Stimulated activated CD8-positive, alpha-beta memory T cell treated with anti-CD3 and anti-CD28 coated beads, Interleukin-15, amount 100 ng/mL, for 4 hours (primary cell): ENCODE data around the gene MED13L.

Source experiments
- DNase-seq, 2 donors: peaks; one replicate each; pipeline ENCODE4 v3.0.0-alpha.2; 2020; ENCODE audit warnings: low read depth in 2 of 2

The MED13L gene

DNA sequence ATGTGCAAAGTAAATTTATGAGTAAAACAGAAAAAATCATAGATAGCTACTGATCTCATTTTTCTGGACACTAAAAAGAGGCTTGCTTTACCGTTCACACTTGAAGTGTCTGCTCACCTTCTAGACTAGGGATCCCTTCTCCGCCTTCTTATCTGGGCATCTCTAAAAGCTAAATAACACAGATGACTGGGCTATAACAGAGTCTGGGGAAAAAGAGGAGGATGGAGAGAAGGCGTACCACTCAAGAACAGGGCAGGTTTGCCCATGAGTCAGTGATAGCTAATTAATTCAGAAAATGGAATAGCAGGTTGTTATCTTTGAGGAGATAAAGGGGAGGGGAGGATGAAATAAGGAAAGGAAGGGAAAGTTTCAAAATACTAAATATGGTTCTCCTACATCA lies 185.3 kb downstream of the MED13L start:
- DNase-seq = no peak

DNA sequence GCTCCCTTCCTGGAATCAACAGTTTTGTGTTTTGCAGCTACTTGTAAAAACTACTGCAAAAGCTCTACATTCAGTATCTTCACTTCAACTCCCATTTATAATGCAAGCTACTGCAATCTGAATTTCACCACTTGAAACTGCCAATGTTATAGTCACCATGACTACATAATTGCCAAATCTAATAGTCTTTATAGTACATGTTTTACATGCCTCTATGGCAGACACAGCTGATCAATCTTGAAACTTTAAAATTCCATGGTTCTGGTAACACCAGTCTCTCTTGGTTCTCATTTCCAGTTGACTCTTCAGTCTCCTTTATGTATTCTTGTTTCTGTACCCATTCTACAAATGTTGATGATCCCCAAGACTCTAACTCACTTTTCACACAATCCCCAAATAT lies 185.9 kb downstream of the MED13L start:
- no peak for DNase-seq

DNA sequence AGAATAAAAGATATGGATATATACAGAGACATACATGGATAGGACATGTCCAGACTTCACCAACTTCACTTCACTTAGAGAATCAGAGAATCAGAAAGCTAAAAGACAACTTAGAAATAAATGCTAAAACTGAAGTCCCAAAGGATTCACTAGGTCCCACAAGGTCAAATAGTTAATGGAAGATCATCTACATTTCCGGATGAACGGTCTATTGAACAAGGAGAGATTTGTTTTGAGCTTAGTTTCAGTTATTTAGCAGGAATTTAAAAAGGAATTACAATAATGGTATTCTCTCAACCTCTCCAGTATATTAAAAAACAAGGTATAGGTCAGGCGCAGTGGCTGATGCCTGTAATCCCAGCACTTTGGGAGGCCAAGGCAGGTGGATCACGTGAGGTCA lies 187.0 kb downstream of the MED13L start:
- DNase-seq = no peak

DNA sequence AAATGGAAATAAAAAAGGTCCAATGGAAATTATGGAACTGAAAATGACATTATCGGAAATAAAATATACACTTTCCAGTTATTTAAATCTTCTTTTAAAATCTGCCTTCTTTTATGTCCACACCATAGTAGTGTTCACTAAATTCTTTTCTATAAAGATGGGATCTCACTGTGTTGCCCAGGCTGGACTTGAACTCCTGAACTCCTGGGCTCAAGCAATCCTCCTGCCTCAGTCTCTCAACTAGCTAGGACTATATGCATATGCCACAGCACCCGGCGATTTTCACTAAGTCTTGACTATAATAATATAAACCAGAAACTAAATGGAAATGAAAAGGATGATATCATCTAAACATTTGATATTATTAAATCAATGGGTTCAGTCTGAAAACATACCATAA lies 188.4 kb downstream of the MED13L start:
- no peak for DNase-seq

DNA sequence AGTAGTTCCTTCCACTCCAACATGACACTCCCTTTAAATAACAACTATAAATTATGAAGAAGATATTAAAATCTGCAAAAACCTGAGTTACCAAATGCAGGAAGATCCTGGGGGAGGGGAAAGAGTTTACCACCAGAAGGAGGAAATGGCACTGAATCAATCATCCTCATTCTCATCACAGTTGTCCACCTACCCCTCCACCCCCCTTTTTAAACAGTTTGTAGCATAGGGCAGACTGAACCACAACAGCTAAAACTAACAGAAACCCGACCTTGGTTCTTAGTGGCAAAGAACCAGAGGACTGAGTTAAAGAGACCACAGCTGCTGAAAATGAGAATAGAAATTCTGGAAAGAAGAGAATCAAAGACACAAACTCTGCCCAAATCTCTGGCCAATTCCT lies 189.5 kb downstream of the MED13L start:
- no peak for DNase-seq

DNA sequence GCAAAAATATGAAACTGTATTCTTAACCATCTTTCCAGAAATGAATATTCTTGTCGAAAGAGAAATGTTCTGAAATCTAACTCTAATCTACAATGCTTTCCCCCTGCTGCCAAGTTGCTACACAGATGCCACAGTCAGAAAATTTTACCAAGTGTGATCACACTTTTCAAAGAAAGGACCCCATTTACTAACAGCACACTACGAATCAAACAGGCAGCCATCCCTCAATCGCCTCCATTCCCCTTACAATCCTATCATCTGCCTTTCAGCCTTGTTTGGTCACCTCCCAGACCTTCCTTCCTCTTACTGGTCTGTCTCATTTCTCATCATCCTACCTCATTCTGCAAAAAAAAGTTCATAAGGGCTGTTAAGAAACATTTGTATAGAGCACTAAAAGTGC lies 190.1 kb downstream of the MED13L start:
- DNase-seq = no peak

DNA sequence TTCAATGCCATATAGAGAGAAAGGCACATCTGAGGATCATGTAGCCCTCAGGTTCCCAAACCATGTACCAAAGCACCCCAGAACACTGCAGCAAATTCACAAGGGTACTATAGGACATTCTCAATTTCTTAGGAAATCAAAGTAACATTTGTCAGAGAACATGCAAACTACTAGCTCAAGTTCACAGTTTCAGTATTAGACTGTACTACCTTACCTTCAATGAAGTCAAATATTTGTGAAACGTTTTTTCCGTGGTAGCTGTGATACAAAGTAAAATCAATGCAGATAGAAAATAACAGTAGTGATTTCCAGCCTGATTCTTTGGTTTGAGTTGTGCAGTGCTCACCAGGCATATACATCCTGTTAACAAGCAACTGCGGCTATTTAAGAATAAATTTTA lies 197.1 kb downstream of the MED13L start:
- DNase-seq = no peak

DNA sequence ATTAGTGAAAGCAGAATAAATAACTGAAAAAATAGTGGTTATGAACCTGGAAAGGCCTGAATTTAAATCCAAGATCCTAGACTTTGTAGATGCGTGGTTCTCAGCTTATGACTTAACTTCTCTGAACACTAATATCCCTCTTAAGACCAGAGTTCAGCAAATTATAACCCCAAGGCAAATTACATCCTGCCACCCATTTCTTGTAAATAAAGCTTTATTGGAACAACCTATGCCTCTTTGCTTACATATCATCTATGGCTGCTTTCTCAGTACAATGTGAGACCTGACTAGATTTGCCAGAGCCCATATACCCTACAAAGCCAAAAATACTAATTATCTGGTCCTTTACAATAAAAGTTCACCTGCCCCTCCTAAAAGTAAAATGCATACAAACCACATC lies 199.1 kb downstream of the MED13L start:
- no peak for DNase-seq

DNA sequence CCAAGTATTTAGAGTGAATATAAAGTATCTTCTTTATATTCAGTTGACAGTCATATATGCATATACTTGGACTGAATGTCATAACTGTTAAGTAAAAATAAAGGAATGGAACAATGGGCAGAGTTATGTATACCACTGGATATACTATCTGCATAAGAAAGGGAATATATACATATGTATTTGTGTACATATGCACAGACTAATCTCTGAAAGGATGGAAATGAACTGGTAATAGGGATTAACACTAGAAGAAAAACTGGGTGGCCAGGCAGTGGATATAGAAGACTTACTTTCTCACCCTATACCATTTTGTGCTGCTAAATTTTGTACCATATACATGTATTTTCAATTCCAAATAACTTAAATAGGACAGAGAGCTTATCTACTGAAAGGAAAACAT lies 200.1 kb downstream of the MED13L start:
- DNase-seq = no peak

DNA sequence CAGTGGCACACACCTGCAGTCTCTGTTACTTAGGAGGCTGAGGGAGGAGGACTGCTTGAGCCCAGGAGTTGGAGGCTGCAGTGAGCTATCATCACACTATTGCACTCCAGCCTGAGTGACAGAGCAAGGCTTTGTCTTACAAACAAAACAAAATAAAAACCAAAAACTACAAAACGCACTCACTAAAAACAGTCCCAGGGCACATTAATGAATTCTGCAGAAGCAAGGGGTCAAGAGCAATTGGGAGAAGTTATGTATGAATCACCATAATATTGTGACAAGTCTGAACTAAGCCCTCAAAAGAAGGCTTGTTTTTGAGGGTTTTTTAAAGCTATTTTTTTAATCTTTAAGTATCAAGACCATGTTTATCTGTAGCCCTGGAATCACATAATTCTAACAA lies 201.1 kb downstream of the MED13L start:
- no peak for DNase-seq

DNA sequence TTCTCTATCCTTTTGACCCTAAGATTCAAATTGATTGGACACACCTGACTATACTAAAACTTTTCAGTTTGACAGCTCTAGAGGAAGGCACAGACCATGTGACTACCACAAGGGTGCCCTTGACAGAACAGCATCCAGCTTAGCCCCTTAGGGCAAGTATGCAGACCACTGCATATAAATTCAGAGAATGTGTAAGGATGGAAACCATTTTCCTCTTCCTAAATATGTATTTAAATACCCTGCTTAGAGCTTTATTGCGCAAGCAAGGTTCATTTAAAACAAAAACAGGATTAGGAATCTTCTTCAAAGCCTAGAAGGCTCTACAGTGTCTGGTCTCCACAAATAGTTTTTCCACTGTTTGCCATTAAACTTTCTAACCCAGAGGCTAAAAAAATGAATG lies 202.8 kb downstream of the MED13L start:
- no peak for DNase-seq

DNA sequence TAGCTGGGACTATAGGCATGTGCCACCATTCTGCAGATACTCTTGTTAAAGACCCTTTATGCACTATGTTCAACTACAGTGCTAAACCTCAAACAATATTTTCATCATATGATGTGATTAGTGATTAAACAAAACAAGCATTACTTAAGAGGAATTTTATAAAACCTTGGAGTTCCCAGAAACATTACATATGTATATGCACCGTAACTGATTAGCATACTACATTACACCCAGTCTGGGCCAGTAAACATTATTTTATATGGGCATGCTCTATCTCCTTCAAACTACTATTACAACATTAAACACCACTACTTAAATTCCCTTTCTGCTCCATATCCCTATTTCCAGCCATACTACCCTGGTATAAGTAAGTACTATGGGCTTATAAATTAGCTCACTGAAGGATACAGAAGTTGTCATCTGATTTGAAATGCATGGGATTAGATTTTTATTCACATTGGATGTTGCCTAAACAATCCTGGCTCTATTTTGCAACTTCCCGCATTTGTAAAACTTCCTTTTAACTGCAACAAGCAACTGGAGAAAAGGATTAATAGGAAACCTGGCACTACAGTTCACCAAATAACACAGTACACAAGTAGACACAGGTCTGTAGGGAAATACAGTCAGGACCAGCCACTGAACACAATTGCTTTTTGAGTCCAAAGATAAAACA lies 205.8 kb downstream of the MED13L start:
- no peak for DNase-seq

DNA sequence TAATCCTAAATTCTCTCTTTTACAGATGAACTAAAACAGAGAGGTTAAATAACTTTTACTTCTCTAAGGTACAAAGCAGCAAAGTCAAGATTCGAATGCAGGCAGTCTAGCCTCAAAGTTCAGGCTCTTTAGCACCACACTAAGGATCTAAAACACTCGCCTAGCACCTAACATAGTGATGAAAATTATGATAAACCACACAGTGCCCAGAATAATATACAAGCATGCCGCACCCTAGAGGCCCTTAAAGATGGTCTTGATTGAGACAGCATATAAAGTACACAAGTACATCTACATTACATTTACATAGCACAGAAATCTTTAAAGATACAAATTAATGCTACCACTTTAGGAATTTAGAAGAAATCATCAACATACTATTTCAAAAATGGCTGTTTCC lies 207.0 kb downstream of the MED13L start:
- DNase-seq = no peak

DNA sequence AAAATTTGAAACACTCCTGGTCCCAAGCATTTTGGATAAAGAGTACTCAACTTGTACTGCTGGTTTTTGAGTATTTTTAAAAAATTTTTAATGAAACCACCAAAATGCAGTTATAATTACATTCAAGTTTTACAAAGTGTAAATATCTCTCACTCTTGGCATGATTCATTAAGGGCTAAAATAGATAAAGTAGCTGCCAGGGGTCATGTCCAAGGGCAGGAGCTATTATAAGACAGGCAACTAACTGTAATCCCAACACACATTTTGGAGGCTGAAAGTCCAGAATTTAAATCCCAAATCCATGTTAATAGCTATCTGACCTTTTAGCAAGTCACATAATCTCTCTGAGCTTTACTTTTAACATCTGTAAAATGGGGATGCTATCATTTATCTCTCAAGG lies 207.6 kb downstream of the MED13L start:
- no peak for DNase-seq

DNA sequence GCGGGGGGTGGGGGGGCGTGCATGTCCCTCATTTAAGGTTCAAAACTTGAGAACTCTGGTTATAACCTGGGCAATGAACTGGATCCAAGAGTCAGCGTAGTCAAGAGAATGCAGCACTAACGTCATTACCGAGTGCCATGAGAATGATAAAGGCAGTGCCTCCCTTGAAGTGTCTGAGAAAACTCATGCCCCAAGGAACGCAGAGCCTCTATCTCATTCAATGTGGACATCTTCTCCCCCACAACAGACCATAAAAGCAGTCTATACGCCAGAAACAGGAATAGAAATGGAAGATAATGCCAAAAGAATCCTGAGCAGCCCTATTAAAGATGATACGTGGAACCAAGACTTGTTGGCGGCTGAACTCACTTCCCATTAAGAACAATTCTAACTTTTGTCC lies 208.6 kb downstream of the MED13L start:
- no peak for DNase-seq

DNA sequence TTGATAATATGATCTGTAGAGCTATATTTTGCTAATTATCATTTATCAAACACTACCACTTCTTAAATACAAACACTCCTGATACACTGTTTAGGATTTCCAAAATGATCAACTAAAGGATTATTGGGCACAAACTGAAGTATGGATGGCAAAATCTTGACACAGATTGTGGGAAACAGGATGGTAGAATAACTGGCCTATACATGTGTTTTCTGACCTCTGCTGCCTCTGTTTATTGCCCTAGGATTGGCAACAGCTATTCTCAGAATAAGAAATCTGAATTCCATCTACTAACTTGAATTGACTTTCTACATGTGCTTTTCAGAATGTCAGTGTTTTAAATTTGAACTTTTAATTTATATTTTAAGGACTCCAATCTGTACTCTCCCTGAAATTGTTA lies 209.1 kb downstream of the MED13L start:
- DNase-seq = no peak

DNA sequence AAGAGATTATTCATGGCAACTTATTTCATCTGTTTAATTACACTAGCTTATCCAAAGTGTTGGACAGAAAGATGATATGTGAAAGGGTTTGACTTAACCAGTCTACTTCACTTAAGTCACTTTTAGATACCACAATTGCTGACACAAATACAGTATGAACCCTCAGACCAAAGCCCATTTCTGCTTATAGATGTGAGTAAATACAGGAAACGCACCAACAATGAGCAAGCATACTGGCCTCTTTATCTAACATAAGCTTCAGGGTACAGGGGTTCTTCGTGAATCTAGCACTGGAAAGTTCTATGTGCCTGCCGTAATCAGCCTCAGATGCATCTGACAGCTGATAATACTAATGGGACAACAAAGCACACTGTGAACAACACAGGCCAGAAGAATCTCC lies 209.6 kb downstream of the MED13L start:
- DNase-seq = no peak

DNA sequence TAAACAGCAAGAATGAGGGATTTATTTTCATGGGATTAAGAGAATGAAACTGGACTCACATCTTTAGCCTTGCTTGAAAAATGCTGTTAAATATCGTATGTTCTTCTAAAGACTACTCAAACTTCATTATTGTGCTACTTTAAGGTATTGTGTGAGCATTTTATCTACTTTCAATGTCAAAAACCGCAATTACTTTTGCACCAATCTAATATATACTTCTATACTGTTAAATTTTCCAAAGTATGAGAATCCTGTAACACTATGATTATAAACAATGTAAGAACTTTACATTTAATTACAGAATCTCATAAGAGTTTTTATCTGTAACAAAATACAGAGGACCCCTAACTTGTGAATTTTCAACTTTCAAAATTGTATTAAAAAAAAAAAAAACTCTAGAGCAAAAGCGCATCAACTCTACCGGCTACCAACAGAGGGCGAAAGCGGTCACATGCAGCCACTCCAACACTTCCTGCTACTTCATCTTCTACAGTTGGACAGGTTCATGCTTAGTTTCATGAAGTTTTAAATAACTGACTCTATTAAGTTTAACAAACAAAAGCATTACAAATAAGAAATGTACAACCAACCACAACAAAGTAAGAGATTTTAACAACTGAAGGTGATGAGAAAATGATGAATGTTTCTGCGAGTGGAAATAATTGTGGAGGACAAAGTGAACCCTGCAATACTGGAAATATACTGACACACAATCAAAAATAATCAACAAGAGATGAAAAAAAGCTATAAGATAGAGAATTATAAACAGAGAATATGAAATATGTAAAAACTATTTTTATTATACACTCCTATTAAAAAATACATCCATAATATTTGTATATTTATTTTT lies 210.9 kb downstream of the MED13L start:
- DNase-seq = peak; percentile 14 to 20

DNA sequence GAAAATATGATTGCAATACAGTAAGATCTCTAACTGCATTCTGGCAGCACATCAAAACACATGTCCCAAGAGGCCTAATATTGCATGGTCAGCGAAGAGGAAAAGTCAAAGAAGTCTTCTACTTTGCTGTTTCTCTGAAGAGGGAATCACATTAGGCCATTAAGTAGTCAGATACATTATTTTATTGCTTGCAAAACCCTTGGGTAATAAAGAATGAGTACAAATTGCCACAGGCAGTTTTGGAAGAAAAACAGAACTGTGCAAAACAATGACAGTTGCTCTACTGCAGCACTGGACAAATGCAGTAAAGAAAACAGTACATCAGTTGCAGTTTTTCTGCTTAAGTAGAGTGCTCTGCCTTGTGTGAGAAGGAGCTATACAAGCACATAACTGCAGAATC lies 211.9 kb downstream of the MED13L start:
- DNase-seq = no peak

DNA sequence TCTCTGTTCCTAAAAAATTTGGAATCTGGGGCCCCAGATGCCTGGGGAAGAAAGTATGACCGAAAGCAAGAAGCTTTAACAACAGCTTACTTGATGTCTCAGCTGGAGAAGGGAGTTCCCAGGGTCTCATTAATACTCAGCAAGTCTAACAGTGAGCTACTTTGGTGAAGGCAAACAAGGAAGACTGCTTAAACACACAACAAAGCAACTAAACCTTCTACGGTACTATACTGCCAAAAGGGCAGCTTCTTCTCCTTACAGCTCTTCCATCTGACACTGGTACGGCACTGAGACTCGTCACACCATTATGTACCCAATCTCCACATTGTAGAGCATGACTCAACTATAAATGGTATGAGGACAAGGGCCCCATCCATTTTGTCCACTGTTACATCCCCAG lies 213.0 kb downstream of the MED13L start:
- DNase-seq = no peak

DNA sequence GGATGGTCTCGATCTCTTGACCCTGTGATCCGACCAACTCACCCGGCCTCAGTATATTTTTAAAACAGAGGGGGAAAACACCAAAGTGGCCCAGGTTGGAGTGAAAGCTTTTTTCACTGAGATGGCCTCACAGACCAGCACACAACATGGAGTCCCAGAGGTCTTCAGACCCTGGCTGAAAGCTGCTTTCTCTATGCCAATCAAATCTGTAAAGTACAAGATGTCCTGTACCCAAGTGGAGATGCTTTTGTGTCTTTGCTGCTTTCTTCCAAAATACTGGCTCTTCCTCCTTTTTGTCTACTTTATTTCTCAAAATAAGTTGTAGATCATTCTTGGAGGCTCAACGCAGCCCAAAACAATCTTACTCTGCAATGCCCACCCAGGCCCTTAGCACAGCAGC lies 214.8 kb downstream of the MED13L start:
- DNase-seq = no peak

DNA sequence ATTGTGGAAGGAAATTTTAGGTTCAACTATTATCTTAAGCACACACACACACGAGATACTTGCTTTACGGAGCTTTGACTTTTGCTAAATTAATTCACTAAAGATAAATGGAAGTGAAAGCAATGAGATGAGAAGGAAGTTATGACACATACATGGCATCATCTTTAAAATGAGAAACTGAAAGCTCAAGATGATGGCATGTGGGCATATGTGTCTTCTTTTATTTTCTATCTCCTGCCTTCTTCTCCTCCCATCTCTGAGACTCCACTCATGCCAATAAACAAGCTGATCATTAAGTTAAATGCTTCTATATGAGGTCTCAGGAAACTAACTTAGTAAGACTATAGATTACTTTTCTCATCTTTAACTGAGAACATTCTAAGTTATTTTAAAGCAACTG lies 216.7 kb downstream of the MED13L start:
- DNase-seq = no peak

DNA sequence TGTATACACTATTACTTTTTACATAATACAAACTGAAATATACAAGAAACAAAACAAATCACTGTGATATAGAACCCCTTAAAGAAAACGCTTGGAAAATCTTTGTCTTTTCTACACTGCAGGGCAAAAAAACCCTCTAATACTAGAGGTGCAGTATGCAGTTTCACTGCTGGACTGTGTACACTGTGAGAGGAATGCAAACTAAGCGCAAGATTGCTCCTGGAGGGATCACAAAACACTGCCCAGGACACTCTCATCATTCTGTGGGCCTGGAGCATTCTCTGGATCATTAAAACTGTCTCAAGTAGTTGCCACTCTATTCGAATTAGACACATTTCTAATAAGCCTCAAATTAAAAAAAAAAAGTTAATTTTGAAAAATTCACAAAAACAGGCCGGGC lies 217.6 kb downstream of the MED13L start:
- DNase-seq = no peak

DNA sequence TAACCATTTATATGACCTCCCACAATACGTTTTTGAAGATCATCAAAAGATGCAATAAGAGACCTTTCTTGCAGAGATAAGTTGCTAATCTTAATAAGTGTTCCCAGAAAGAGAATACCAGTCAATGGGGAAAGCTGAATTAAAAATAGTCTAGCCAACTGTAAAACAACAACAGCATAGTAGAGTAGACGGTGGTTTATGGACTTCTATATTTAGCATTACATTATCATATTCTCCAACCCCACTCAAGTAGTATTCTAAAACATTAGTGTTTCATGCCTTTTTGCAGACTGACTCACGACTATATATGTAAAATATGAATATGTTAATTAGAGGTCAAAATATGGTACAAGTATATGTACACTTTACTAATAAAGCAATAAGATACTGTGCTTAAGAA lies 218.9 kb downstream of the MED13L start:
- no peak for DNase-seq
